Tibial nerve (tissue), 4 donors: ENCODE results near the gene SPTB.

ENCODE experiments used
- CTCF ChIP-seq, 5 experiments: fragments of 200-600 bp in 3 of 5; fragments of 450-650 bp in 2 of 5; sonication (generic) in 3 of 5; IDR thresholded peaks; one replicate each; pipeline ENCODE4 v1.5.1; 2016 to 2019; ENCODE audit warnings: antibody characterized with exemption in 5 of 5, mild to moderate bottlenecking in 3 of 5, moderate library complexity in 2 of 5
- EP300 ChIP-seq, 2 donors: sonication (generic); formaldehyde crosslinking; IDR thresholded peaks; one replicate each; pipeline ENCODE4 v1.6.1; 2017; ENCODE audit warnings: antibody characterized with exemption in 2 of 2, mild to moderate bottlenecking in 1 of 2
- POLR2A ChIP-seq, 2 donors: fragments of 450-650 bp; IDR thresholded peaks; one replicate each; pipeline ENCODE4 v1.6.1; 2017; ENCODE audit warnings: antibody characterized with exemption in 2 of 2, mild to moderate bottlenecking in 2 of 2, moderate library complexity in 2 of 2

GRCh38 chr14:64826845-64827244, 52.9 kb downstream of the SPTB start:
- TF ChIP-seq CTCF (IDR thresholded peaks at IDR 0.05): no peak
- no peak for TF ChIP-seq EP300 (IDR thresholded peaks at IDR 0.05)
- TF ChIP-seq POLR2A (IDR thresholded peaks at IDR 0.05): no peak
